GM18861 (cell line): ENCODE data around the gene CTXND1.

ENCODE experiments used
- ATAC-seq: cut with Tn5 transposase; IDR thresholded peaks from one replicate; pipeline ENCODE4 v1.9.1; 2021; ENCODE audit not compliant: unreplicated experiment

CTXND1 gene

DNA sequence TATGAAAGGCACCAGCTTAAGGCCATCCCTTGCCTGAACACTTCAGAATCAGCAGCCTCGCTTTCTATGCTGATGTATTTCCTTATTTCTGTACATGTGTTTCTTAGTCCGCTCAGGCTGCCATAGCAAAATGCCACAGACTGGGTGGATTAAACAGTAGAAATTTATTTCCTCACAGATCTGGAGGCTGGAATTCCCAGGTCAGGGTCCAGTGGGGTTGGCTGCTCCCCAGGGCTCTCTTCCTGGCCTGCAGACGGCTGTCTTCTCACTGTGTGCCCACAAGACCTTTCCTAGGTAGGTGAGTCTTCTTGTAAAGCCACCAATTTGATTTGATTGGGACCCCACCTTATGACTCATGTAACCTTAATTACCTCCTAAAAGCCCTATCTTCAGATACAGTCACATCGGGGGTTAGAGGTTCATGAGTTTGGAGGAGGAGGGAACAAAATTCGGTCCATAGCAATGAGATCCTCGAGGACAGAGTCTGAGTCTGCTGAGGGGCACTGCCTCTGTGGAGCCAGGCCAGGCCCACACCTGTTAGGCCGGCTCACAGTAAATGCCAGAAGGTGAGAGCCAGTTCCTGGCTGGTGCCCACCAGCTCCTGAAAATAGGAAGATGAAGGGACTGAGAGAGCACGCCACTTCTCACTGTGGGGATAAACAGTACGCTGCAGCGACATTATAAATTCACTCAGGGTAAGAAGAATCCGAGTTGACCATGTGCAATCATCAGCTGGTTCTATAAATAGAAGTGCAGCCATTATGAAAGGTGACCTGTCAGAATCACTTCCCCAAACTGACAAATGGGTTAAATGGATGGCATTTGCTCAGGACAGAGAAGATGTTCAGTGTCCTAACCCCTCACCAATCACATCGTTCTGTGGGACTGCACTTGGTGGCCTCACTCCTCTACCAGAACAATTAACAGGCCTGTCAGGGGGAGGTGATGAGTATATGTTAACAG lies 41.1 kb downstream of the CTXND1 start:
- ATAC-seq = no peak

DNA sequence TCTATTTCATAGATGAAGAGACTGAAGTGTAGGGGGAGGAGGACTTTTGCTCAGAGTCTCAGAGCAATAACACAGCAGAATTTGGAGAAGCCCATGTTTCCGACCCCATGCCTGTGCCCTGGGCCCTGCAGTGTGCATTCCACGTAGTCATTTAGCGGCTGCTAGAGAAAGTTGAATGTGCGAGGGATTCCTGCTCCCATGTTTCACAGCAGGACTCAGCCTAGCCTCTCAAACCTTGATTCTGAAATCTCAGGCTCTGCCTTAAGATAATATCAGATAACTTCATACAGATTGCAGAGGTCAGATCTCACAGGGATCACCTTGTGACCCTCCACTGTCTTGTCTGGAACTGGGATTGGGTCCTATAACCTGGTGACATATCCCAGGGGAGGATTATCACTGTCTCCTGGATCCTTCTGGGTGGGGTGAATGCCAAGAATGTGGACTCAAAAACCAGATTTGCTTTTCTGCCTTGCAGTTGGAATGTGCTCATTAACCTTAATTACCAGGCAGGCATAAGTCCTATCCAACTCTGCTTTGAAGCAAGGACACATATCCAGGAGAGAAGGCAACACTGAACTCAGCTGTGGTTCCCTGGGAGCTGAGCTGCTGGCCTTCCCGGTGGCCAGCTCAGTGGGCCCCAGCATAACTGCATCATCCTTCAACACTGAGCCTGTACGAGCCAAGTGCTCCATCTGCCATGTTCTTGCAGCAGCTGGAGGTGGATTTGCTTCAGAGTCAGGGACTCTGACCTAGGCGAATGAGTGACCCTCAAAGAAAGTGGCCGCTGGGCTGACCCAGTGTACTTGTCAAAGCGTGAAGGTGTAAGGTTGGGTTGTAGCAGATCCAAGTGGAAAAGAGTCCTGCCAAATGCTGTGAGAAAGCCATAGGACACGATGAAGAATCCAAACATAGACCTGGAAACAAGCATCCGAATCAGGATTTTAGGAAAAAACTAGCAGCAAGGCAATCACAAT lies 43.0 kb downstream of the CTXND1 start:
- ATAC-seq = no peak

DNA sequence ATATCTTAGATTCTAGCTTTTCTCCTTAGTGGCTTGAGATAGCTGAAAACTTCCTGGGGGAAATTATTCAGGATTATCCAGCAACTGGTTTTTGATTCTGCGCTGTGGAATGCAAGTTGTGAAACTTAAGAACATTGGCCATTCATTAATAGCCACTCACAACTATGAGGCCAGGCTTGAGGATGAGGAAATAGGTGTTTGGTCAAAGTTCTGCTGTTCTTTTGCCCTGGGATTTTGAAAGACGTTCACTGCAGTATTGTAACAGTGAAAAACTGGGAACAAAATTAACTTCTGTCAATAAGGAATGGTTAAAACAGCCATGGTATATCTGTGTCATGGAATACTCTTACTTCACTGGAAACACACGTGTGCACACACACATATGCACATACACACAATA lies 44.1 kb downstream of the CTXND1 start:
- no peak for ATAC-seq

DNA sequence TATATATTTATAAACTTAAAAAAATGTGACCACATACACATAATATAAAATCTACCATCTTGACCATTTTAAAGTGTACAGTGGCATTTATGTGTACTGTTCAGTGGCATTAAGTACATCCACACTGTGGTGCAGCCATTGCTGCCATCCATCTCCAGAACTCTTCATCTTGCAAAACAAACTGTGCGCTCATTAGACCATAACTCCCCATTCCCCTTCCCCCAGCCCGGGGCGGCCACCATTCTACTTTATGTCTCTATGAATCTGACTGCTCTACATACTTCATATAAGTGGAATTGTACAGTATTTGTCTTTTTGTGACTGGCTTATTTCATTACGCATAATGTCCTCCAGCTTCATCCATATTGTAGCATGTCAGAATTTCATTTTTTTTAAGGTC lies 47.8 kb downstream of the CTXND1 start:
- ATAC-seq = no peak

DNA sequence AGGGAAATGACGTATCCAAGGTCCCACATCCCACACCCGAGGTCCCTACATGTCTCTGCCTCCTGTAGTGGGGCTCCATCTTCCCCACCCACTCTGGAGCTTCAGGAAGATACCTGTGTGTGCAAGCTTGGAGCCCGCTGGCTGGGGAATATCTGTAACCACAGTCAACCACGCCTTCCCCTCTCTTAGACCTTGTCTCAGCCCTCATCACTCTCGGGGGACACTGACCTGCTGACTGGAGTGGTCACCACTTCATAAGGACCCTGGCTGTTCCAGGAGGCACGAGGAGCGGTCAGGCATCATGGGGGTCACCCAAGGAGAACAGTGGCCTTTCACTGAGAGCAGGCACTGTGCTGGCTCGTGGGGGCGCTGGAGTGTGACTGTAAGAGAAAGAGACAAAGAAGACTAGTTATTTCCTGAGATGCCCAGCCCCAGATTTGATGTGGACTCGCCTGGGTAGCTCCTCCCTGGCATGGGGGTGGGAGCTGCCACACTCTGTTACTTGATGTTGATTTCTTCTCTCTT lies 48.6 kb downstream of the CTXND1 start:
- ATAC-seq = no peak

DNA sequence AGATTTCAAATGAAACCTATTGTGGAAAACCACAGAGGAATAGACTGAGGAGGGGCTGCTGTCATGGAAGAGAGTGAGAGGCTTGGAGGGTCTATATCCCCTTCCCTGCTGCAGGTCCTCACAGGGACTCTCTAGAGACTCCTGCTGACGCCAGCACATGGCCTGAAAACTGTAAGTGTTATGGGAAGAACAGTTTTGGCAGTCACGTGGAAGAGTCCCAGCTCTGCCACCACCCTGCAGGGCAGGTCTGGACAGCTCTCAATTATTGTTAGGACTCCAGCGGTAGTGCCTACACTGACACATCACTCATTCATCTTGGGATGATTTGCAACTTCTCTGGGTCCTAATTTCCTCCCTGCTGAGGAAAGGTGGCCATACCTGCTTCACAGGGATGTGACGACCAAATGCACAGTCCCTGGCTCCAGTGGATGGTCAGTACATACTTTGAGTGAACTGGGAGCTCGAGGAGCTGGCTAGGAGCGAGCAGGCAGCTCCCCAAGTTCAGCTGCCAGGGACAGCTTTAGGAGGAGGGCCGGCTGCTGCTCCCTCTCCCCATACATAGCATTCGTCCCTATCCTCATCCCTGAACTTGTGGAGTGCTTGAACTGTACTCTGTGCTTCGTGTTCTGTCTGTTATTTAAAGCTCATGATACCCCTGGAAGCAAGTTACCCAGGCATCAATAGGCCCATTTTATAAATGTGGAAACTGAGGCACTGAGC lies 49.2 kb downstream of the CTXND1 start:
- ATAC-seq = no peak

DNA sequence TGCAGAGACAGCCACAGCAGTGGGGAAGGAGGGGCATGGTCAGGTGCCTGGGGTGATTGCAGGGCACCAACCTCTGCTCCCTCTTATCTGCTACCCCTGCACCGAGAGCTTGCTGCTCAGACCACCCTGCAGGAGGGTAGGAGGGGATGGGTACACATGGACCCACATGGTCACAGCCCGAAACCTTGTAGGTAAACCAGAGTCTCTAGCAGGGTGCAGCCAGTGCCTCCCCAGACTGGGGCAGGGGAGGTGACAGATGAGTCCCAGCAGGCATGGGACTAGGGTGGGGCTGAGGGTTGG lies 50.0 kb downstream of the CTXND1 start:
- no peak for ATAC-seq

DNA sequence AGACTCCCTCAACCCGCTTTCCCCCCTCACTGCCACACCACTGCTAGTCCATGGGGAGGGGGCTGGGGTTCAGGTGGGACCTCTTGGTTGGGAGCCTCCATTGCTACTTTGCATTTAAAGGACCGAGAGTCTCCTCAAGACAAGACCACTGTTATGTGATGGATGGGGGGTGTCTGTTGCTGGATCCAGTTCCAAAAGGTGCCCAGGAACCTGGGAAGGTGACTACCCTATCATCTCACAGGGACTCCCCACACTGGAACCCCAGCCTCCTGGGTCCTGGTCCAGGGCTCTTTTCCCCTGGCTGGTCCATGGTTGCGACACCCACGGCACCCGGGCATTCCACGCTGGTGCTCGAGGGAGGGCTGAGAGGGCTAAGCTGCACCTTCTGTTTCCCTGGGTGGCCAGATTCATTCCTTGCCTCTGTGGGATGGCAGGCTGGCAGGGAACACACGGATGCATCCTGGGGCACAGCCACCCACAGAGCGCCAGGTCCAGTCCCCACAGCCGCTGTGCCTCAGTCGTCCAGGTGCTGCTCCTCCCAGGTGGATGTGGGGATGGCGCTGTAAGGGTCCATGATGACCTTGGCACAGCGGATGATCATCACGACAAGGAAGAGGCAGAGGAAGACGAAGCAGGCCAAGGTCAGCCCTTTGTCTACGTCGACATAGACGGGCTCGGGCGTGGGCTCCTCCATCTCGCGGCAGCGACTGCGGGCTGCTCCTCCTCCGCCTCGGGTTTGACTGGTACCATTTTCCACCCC lies 50.6 kb downstream of the CTXND1 start:
- ATAC-seq = no peak

DNA sequence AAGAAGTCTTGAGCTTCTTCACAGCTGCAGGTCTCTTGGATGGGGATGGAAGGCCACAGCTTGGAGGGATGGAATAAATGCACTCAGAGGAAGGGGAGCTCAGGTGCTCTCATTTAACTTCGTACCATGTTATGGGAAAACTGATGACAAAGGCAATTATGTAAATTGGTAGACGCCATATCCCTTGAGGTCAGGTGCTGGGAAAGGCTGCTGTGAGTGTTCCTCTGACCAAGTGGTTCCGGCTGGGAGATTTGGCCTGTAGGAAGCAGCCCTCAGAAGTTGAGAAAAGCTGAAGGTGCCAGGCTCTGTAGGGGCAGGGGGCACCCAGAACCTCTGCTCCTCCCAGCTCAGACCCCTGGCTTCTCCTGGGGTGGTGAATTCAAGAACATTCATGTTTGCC lies 52.1 kb downstream of the CTXND1 start:
- ATAC-seq = no peak

DNA sequence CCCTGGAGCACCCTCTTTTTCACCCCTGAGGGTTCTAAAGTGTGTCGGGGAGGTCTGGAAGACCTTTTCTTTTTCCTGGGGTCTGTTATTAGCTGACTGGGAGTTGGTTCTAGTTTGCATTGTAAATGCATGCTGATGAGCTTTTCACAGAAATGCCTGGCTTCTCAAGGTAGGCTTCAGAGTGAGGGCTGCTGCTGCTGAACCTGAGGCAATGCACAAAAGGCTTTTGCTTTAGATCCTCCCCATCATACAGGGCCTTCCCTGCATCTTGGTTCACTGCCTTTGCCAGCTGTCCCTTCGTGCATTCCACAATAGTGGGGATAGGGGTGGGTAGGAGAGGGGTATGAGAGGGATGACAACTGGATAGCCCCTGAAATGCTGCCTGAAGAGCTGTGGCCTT lies 52.6 kb downstream of the CTXND1 start:
- no peak for ATAC-seq

DNA sequence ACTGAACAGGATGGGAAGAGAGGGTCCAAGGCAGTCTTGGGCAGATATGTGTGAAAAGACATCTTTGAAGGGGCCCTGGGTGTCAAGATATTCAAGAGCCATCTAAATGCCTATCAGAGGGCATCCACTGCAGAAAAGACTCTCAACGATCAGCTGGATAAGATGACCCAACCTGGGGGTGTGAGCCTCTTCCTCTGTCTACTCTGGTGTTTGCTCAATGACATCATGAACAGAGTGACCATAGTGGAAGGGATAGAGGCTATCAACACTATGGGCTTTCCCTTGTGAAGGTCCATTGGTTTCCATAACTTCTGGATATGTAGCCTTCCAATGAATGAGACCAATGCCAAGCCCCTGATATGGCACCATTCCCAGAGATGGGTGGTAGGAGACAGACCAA lies 57.1 kb downstream of the CTXND1 start:
- no peak for ATAC-seq

DNA sequence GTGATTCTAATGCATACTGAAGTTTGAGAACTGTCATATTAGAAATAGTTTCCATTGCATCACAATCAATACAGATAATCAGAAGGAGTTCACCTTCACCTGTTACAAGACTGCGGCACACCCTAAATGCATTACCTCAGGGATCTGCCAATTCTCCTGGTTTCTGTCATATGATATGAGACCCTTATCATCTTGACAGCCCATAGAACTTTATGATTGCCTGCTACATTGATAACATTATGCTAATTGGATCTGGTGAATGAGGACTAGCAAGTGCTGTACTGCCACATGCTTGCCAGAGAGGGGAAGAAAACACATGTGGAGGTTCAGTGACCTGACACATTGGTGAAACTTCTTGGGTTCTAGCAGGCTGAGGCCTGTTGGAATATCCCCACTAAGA lies 57.8 kb downstream of the CTXND1 start:
- ATAC-seq = no peak

DNA sequence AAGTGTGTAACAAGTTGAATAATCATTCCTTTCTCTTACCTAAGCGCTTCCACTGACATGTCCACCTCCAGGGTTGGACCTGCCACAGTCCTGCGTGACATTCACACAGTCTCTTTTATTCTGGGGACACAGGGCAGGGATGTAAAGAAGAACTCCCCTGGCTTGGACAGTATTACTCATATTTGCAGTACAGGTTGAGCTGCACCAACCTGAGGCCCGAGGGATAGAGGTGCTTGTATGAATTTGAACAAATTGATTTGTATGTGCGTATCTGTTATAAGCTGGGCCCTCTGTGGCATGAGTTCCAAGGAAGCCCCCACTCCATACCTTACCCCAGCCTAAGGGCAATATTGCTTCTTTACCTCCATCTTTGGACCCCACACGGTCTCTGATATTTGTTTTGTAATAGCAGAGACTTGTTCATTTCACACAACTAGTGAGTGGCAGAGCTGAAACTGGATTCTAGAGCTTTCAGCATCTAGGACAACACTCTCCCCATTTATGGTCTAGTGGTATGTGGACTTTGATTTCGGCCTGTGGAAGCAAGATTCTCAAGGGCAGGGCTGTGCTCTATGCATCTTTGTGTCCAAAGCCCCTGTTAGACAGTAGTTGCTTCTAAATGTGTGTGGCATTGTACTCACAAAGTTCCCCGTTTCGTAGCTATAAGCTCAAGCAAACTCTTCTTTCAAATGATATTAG lies 60.0 kb downstream of the CTXND1 start:
- ATAC-seq = no peak

DNA sequence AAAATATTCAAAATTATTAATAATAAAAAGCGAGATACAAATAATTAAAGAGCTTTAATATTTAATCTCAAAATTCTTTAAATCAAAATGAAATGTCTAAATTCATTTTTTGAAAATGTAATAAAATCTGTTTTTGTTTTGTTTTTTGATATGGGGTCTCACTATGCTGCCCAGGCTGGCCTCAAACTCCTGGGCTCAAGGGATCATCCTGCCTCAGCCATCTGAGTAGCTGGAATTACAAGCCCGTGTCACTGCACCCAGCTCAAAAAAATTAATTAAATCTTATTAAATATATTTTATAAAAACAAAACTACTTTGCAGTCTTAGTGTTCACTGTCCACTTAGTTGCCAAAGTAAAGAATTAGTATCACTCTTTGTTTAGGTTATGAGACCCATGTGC lies 60.8 kb downstream of the CTXND1 start:
- ATAC-seq = no peak

DNA sequence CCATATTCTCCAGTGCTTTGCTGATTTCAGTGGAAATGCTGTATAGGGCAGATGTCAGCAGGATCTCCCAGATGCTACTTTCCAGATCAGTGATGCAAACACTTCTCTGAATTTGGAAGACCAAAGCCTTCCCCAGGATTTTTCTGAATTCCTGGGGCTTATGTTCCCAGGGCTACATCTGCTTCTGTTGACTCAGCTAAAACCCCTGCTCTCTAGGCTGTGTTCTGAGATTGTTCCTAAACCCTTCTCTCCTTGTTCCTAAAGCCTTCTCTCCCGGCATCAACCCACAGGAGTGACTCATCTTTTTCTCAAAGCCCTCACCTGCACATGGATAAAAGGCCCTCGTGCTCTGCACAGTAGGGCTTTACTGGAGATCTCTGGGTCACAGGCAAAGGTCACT lies 63.8 kb downstream of the CTXND1 start:
- no peak for ATAC-seq

DNA sequence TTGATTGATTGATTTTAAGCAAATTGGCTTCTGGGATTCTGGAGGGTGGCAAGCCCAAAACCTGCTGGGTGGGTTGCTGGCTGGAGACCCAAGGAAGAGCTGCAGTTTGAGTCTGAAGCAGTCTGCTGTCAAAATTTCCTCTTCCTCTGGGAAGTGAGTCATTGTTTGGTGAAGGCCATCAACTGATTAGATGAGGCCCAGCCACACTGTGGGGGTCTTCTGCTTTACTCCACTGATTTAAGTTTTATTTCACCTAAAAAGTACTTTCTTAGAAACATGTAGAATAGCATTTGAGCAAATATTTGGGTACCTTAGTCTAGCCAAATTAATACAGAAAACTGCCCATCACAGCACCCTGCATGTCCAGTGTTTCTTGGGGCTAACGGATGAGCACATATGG lies 65.4 kb downstream of the CTXND1 start:
- no peak for ATAC-seq

DNA sequence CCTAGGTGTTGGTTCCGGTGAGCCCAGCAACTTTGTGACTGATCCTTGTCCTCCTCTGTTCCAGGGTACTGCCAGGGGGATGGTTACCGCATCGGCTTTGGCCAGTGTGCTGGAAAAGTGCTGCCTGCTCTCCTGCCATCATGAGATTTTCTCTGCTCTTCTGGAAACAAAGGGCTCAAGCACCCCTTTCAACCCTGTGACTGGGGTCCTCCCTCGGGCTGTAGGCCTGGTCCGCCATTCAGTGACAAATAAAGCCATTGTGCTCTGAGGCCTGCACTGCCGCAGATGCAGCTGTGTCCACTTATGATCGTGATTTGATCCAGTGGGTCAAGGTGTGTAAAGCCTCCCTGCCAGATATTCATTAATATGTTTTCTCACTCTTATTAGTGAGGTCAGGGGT lies 65.9 kb downstream of the CTXND1 start:
- no peak for ATAC-seq

DNA sequence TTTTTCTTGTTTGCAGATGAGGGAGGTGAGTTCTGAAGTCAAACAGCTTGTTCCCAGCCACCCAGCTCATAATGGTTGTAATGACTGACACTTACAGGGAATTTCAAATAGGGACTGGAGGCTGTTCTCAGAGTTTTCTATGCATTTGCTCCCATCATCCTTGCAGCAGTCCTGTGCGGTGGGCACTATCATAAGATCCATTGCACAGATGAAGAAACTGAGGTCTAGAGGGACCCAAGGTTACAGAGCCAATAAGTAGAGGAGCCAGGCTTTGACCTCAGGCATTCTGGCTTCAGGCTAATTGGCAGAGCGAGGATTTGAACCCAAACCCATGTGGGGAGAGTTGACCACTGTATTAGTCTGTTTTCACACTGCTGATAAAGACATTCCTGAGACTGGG lies 66.9 kb downstream of the CTXND1 start:
- no peak for ATAC-seq

DNA sequence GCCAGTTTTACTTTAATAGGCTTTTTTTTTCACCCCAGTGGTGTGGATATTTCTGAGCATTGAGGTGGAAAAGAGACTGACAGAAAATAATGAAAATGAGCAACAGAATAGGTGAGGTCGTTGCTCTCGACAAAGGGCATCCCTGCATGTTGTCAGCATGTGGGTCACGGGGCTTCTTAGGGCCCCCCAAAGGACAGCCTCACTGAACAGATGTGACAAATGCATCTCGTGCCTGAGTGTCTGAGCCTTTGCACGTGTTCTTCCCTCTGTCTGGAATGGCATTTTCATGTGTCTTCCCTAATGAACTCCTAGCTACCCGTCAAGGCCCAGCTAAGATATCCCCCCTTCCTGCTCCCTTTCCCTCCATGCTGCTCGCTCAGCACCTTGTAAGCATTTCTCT lies 67.5 kb downstream of the CTXND1 start:
- no peak for ATAC-seq

DNA sequence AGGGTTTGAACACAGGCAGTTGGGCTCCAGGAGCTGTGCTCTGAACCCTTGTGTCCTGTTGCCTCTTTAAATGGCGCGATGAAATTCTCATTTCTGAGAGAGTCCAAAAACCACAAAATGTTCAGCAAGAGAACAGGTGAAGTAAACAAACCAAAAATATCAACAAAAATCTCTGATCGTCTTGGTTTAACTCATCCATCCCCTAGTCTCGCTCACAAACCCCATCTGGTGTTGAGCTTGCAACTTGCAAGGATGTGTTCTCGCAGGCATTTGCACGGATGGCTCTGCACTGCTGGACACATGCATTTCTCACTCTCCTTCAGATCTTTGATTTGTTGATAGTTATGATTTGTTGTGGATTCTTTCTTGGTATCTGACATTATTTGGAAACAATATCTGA lies 68.1 kb downstream of the CTXND1 start:
- no peak for ATAC-seq
